Measurements from ENCODE around the gene TDRD6. TPM values are rescaled to one million over a fixed set of nuclear protein-coding genes. Genes with fewer than 3 reads are reported as not detected.

TDRD6 gene
- total and polyA plus RNA-seq, 8 donors: 0.48 to 1.5 (median 0.89) TPM; not detected in 5

GRCh38 chr6:46719099-46719498 is 31.4 kb downstream of the TDRD6 start:
- Histone ChIP-seq H3K4me1 (no peaks in the 10 kb centered on the region), H3K36me3 (no peaks in the 10 kb centered on the region), H3K9me3 (no peaks in the 10 kb centered on the region), H3K27me3 (peaks cover 0 to 8% (median 0%) of the 10 kb centered on the region in 3 donors), H3K4me3 (no peak overlapping the region), H3K27ac (no peak overlapping the region)
- 27 to 71% (median 29%) methylated on average over 1 of the region's 1 CpG for WGBS, 5 donors
- no peak for TF ChIP-seq POLR2A (IDR thresholded peaks at IDR 0.05)
- no peak for TF ChIP-seq EP300 (IDR thresholded peaks at IDR 0.05)
- TF ChIP-seq CTCF (IDR thresholded peaks at IDR 0.05): no peak
- no peak for TF ChIP-seq POLR2AphosphoS5 (IDR thresholded peaks at IDR 0.05)
- DNase-seq: peak in 1 of 2 donors; percentile 10
- intact Hi-C loops (cut with DNase I; ENCODE audit: low total_unique reads): no loop called here

GRCh38 chr6:46720401-46720800 is 32.7 kb downstream of the TDRD6 start:
- H3K36me3 ChIP-seq: no peaks in the 10 kb centered on the region
- DNase-seq: no peak
- WGBS, 5 donors: 71 to 93% (median 87%) methylated on average over 1 of the region's 1 CpG
- TF ChIP-seq POLR2A (IDR thresholded peaks at IDR 0.05): no peak
- TF ChIP-seq CTCF (IDR thresholded peaks at IDR 0.05): no peak
- TF ChIP-seq EP300 (IDR thresholded peaks at IDR 0.05): no peak
- no peak for TF ChIP-seq POLR2AphosphoS5 (IDR thresholded peaks at IDR 0.05)
- no peak overlapping the region for H3K27ac ChIP-seq
- H3K9me3 ChIP-seq: no peaks in the 10 kb centered on the region
- no peaks in the 10 kb centered on the region for H3K4me1 ChIP-seq
- intact Hi-C loops (cut with DNase I; ENCODE audit: low total_unique reads): no loop called here
- no peak overlapping the region for H3K4me3 ChIP-seq
- peaks cover 0 to 8% (median 0%) of the 10 kb centered on the region in 3 donors for H3K27me3 ChIP-seq

- TF ChIP-seq POLR2A (IDR thresholded peaks at IDR 0.05): no peak
- TF ChIP-seq CTCF (IDR thresholded peaks at IDR 0.05): no peak
- no peak for TF ChIP-seq POLR2AphosphoS5 (IDR thresholded peaks at IDR 0.05)
- TF ChIP-seq EP300 (IDR thresholded peaks at IDR 0.05): no peak
- Histone ChIP-seq H3K9me3 (no peaks in the 10 kb centered on the region), H3K36me3 (no peaks in the 10 kb centered on the region), H3K27me3 (peaks cover 0 to 20% (median 2%) of the 10 kb centered on the region in 3 donors), H3K27ac (no peak overlapping the region), H3K4me3 (no peak overlapping the region), H3K4me1 (peaks cover under 1 to 6% (median 5%) of the 10 kb centered on the region in 4 donors)
- 58 to 96% (median 75%) methylated on average over 1 of the region's 1 CpG for WGBS, 5 donors
- no peak for DNase-seq
- intact Hi-C loops (cut with DNase I; ENCODE audit: low total_unique reads): no loop called here
Measured at GRCh38 chr6:46729787-46730326, 42.2 kb downstream of the TDRD6 start.

GRCh38 chr6:46730921-46731461 is 43.3 kb downstream of the TDRD6 start:
- Histone ChIP-seq H3K36me3 (no peaks in the 10 kb centered on the region), H3K9me3 (no peaks in the 10 kb centered on the region), H3K4me1 (peaks cover 11 to 17% (median 16%) of the 10 kb centered on the region in 4 donors), H3K27me3 (peaks cover 0 to 31% (median 13%) of the 10 kb centered on the region in 3 donors), H3K27ac (no peak overlapping the region), H3K4me3 (no peak overlapping the region)
- DNase-seq: peak in 1 of 2 donors; percentile 11
- 44 to 60% (median 57%) methylated on average over 4 of the region's 4 CpGs for WGBS, 5 donors
- intact Hi-C loops (cut with DNase I; ENCODE audit: low total_unique reads): no loop called here
- TF ChIP-seq CTCF (IDR thresholded peaks at IDR 0.05) (no peak), EP300 (IDR thresholded peaks at IDR 0.05) (no peak), POLR2A (IDR thresholded peaks at IDR 0.05) (no peak), POLR2AphosphoS5 (IDR thresholded peaks at IDR 0.05) (no peak)
